ENCODE measurements around the gene TMEM208. TPM values are rescaled to one million over a fixed set of nuclear protein-coding genes. Genes with fewer than 3 reads are reported as not detected.

The TMEM208 gene
- total and polyA plus RNA-seq, 4 donors = 22.3 to 140 (median 70.2) TPM

GRCh38 chr16:67211674-67212073 is 15.3 kb upstream of the TMEM208 start:
- no peak overlapping the region for H3K27ac ChIP-seq (ENCODE audit: low read depth in 1 of 2, low read length in 2 of 2)
- TF ChIP-seq FOXA1 (IDR thresholded peaks at IDR 0.05) (no peak), HNF4G (IDR thresholded peaks at IDR 0.05) (no peak), RXRA (IDR thresholded peaks at IDR 0.05) (no peak), MAX (IDR thresholded peaks at IDR 0.05) (no peak), GABPA (IDR thresholded peaks at IDR 0.05 in 1 of 2, conservative IDR thresholded peaks at IDR 0.05 in 1 of 2) (no peak), EGR1 (IDR thresholded peaks at IDR 0.05; ENCODE audit: low read depth in 2 of 2) (no peak), ZBTB33 (IDR thresholded peaks at IDR 0.05) (no peak), JUND (IDR thresholded peaks at IDR 0.05) (no peak), TAF1 (conservative IDR thresholded peaks at IDR 0.05) (no peak), YY1 (IDR thresholded peaks at IDR 0.05) (no peak), RAD21 (IDR thresholded peaks at IDR 0.05) (no peak), REST (IDR thresholded peaks at IDR 0.05) (no peak), NR2F2 (IDR thresholded peaks at IDR 0.05) (no peak)
- peaks cover 16 to 40% (median 35%) of the 10 kb centered on the region in 4 donors for H3K4me1 ChIP-seq (ENCODE audit: control insufficient read depth in 4 of 4, insufficient read depth in 4 of 4, low read length in 3 of 4)
- 95% methylated on average over 7 of the region's 7 CpGs for WGBS
- H3K9ac ChIP-seq (ENCODE audit: low read depth in 1 of 2, low read length in 2 of 2) = no peak overlapping the region
- DNase-seq (ENCODE audit: low spot score) = no peak
- no peaks in the 10 kb centered on the region for H3K36me3 ChIP-seq (ENCODE audit: control insufficient read depth in 4 of 4, insufficient read depth in 3 of 4, low read depth in 1 of 4, low read length in 3 of 4)
- H3K4me3 ChIP-seq (ENCODE audit: low read depth in 1 of 3, low read length in 3 of 3) = no peak overlapping the region
- H3K9me3 ChIP-seq (ENCODE audit: control insufficient read depth in 4 of 4, low read length in 3 of 4) = no peaks in the 10 kb centered on the region
- H3K27me3 ChIP-seq (ENCODE audit: control insufficient read depth in 4 of 4, insufficient read depth in 4 of 4, low read length in 3 of 4) = no peaks in the 10 kb centered on the region

- Histone ChIP-seq H3K27me3 (ENCODE audit: control insufficient read depth in 4 of 4, insufficient read depth in 4 of 4, low read length in 3 of 4) (no peaks in the 10 kb centered on the region), H3K27ac (ENCODE audit: low read depth in 1 of 2, low read length in 2 of 2) (no peak overlapping the region), H3K4me3 (ENCODE audit: low read depth in 1 of 3, low read length in 3 of 3) (no peak overlapping the region), H3K4me1 (ENCODE audit: control insufficient read depth in 4 of 4, insufficient read depth in 4 of 4, low read length in 3 of 4) (peaks cover 16 to 49% (median 36%) of the 10 kb centered on the region in 4 donors), H3K9ac (ENCODE audit: low read depth in 1 of 2, low read length in 2 of 2) (no peak overlapping the region), H3K36me3 (ENCODE audit: control insufficient read depth in 4 of 4, insufficient read depth in 3 of 4, low read depth in 1 of 4, low read length in 3 of 4) (no peaks in the 10 kb centered on the region), H3K9me3 (ENCODE audit: control insufficient read depth in 4 of 4, low read length in 3 of 4) (no peaks in the 10 kb centered on the region)
- TF ChIP-seq FOXA2 (IDR thresholded peaks at IDR 0.05) (no peak), TAF1 (conservative IDR thresholded peaks at IDR 0.05) (no peak), MAX (IDR thresholded peaks at IDR 0.05) (no peak), SP1 (IDR thresholded peaks at IDR 0.05) (no peak), RXRA (IDR thresholded peaks at IDR 0.05) (no peak), REST (IDR thresholded peaks at IDR 0.05) (no peak), ATF3 (IDR thresholded peaks at IDR 0.05) (no peak), RAD21 (IDR thresholded peaks at IDR 0.05) (no peak), NR2F2 (IDR thresholded peaks at IDR 0.05) (no peak), JUND (IDR thresholded peaks at IDR 0.05) (no peak)
- DNase-seq (ENCODE audit: low spot score) = no peak
Observed at GRCh38 chr16:67212766-67213165, 14.2 kb upstream of the TMEM208 start.
